K562 (cell line): ENCODE measurements around the gene CNOT6. TPM values are rescaled to one million over a fixed set of nuclear protein-coding genes. Genes with fewer than 3 reads are reported as not detected.

Experiments
- AFF1 ChIP-seq, 2 experiments: fragments of 450-650 bp; IDR thresholded peaks; 2 replicates each; pipeline ENCODE4 v1.6.1; 2018; ENCODE audit warnings: mild to moderate bottlenecking in 2 of 2, low read depth in 1 of 2; ENCODE audit not compliant: partially characterized antibody in 2 of 2
- CTCF ChIP-seq, 3 experiments: IDR thresholded peaks in 2 of 3; conservative IDR thresholded peaks in 1 of 3; 2 replicates each; pipeline ENCODE4 v1.5.1; 2011 to 2012; ENCODE audit warnings: low read length in 3 of 3, mild to moderate bottlenecking in 3 of 3, control low read depth in 2 of 3, improper control_type of control experiment in 1 of 3, inconsistent platforms in 1 of 3, low read depth in 1 of 3, mixed read lengths in 1 of 3, moderate library complexity in 1 of 3; ENCODE audit not compliant: insufficient read depth in 2 of 3
- EGR1 ChIP-seq: fragments of 450-650 bp; conservative IDR thresholded peaks from 2 replicates; pipeline ENCODE4 v1.6.1; 2017; ENCODE audit warnings: mild to moderate bottlenecking
- KDM2B ChIP-seq: fragments of 250-450 bp; sonication (Bioruptor Pico); IDR thresholded peaks from 2 replicates; pipeline ENCODE4 v1.8.0; 2021; ENCODE audit warnings: mild to moderate bottlenecking, moderate library complexity
- PKNOX1 ChIP-seq: fragments of 450-650 bp; IDR thresholded peaks from 2 replicates; pipeline ENCODE4 v1.6.1; 2016
- RBM25 ChIP-seq: fragments of 200-400 bp; formaldehyde crosslinking; IDR thresholded peaks from 2 replicates; pipeline ENCODE4 v1.6.1; 2018; ENCODE audit warnings: low read length, low read depth, moderate library complexity; ENCODE audit not compliant: severe bottlenecking
- RBM39 ChIP-seq: fragments of 200-400 bp; formaldehyde crosslinking; optimal IDR thresholded peaks from 2 replicates; pipeline ENCODE3; 2018; ENCODE audit warnings: low read depth, low read length
- RFX7 ChIP-seq: fragments of 250-450 bp; sonication (Bioruptor Pico); IDR thresholded peaks from 2 replicates; pipeline ENCODE4 v1.5.1; 2021; ENCODE audit warnings: mild to moderate bottlenecking
- STAG1 ChIP-seq: sonication (generic); formaldehyde crosslinking; IDR thresholded peaks from 2 replicates; pipeline ENCODE4 v1.5.0; 2020; ENCODE audit warnings: missing genetic modification reagents, borderline replicate concordance
- ZBTB7A ChIP-seq: IDR thresholded peaks from 2 replicates; pipeline ENCODE4 v1.6.1; 2011; ENCODE audit warnings: low read depth, mild to moderate bottlenecking, low read length, moderate library complexity, borderline replicate concordance; ENCODE audit not compliant: control insufficient read depth
- ZNF175 ChIP-seq: fragments of 200-800 bp; sonication (Bioruptor generic); IDR thresholded peaks from 2 replicates; pipeline ENCODE4 v1.6.1; 2016; ENCODE audit warnings: low read depth, mild to moderate bottlenecking, missing genetic modification characterization, missing compliant biosample characterization
- polyA plus RNA-seq, 8 experiments: library from polyadenylated mRNA; depleted of rRNA in 4 of 8; stranded (reverse) in 5 of 8; unstranded in 3 of 8; fragments of >200 nt; fragmentation: Nextera tagmentation in 2 of 8; fragmentation: Illumina TruSeq in 1 of 8; extraction: Ambion mirVana in 2 of 8; extraction: Trizol in 1 of 8; gene quantifications; 2 replicates each; pipeline versions ENCODE4 v1.2.1 to v1.2.3, GENCODE V29; 2011 to 2014; ENCODE audit warnings: inconsistent platforms in 1 of 8, missing spikeins in 1 of 8
- total RNA-seq, 7 experiments: library from RNA; depleted of rRNA in 6 of 7; stranded (reverse); fragments of >200 nt in 6 of 7; fragmentation: Illumina TruSeq in 2 of 7; extraction: Trizol in 2 of 7; gene quantifications; 2 replicates each; pipeline versions ENCODE4 v1.2.1 to v1.2.3, GENCODE V29; 2011 to 2021; ENCODE audit warnings: low replicate concordance in 1 of 7

CNOT6 gene
- total and polyA plus RNA-seq, 9 of the 15 experiments (the other 6 are each of a cell fraction or from before 2014, with no cell fraction given) = 4.9 to 32.4 (median 14.0) TPM

- no peak for TF ChIP-seq RBM25
- no peak for TF ChIP-seq ZBTB7A
- TF ChIP-seq RBM39 = no peak
- no peak for TF ChIP-seq RFX7 (CRISPR knock-in tag)
- no peak for TF ChIP-seq KDM2B
- peak; percentile 77 to 89 (median 79) for TF ChIP-seq CTCF (IDR thresholded peaks at IDR 0.05 in 2 of 3, conservative IDR thresholded peaks at IDR 0.05 in 1 of 3; ENCODE audit: insufficient read depth in 2 of 3, low read depth in 1 of 3, low read length in 3 of 3)
- TF ChIP-seq EGR1 = no peak
- TF ChIP-seq AFF1 (IDR thresholded peaks at IDR 0.05; ENCODE audit: low read depth in 1 of 2, partially characterized antibody in 2 of 2) = no peak
- TF ChIP-seq STAG1 (CRISPR knock-in tag) = peak; percentile 5; the same call in 1 of the 2 replicates
- TF ChIP-seq PKNOX1 = 0 out of 2 replicates have a peak, but pooled peaks have one; percentile 23
- TF ChIP-seq ZNF175 (CRISPR knock-in tag) = no peak
Measured at GRCh38 chr5:180605554-180606214, 111.5 kb downstream of the CNOT6 start (continued).
